GM18907 (cell line): ENCODE results near the gene RFX4.
"Not testable (repeated sequence)": the region's sequence is repeated elsewhere in the genome, so short reads cannot be mapped to it uniquely, and the experiment has no call there.

Experiments used
- ATAC-seq: cut with Tn5 transposase; IDR thresholded peaks from one replicate; pipeline ENCODE4 v1.9.1; 2021; ENCODE audit warnings: mild to moderate bottlenecking, moderate library complexity; ENCODE audit not compliant: unreplicated experiment

The RFX4 gene

DNA sequence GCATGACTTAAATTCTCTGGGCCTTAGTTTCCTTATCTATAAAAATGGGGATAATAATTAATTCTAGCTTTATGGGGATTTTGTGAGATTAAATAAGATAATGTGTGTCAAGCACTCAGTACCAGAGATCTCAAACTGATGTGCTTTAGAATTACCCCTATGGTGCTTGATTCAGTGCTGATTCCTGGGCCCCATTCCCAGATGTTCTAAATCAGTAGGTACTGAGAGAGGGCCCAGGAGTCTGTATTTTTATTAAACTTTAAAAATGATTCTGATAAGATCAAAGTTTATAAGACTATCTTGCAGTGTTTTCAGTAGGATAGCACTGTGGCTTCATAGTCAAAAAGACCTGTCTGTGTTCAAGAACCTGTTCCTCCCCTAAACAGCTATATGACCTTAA is 102.6 kb downstream of the RFX4 start:
- ATAC-seq, result no peak

DNA sequence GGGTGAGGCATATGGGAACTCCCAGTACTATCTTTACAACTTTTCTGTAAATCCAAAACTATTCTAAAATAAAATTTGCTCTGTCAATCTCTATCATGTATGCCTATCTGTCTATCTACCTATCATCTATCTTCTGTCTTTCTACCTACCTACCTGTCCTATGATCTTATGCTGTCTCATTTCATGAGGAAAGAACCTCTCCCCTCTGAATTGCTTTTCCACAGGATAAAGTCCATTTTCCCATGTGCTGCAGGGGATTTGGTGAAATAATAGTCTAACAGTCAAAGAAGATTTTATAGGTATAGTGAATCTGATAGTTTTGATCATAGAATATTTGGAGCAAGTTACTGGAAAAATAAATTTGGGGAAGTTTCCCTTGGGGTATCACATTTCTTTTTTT is 104.9 kb downstream of the RFX4 start:
- ATAC-seq, result no peak

DNA sequence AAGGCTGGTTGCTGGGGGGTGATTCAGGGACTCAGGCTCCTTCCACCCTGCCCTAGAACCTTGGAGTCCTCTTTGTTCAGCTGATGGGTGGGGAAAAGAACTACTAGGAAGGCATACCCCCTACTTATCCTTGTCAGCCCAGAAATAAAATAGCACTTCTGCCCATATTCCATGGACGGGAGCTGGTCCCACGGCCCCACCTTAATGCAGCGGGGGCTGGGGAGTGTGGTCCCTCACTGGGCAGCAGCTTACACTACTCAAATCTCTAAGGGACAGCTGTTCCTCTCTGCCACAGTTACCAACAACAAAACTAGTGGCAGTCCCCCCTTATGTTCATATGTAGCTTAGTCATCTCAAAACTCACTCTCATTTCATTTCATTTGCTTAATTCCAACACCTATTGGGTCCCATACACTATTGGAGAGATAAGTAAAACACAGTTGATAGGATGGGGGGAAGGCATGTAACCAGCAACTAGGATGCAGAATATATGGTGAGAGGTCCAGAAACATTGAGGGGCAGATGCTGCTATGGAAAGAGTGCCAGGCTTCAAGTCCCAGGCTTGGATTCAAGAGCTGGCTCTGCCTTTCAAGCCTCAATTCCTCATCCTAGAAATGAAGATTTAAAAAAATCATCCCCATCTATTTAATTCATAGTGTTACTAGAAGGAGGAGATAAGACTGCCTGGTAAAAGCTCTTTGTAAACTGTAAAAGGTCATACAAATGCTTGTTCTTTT is 107.9 kb downstream of the RFX4 start:
- no peak for ATAC-seq

DNA sequence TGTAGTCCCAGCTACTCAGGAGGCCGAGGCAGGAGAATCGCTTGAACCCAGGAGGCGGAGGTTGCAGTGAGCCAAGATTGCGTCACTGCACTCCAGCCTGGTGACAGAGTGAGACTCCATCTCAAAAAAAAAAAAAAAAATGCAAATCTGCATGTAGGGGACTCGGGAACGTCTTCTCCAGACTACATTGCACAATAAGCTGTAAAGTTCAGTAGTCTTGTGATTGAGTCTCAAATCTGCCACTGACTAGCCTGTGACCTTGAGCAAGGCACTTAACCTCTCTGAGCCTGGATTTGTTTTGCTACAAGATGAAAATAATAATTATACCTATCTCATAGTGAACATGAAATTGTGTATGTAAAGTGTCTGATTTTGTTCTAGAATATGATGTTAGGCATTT is 109.2 kb downstream of the RFX4 start:
- not testable (repeated sequence) for ATAC-seq

DNA sequence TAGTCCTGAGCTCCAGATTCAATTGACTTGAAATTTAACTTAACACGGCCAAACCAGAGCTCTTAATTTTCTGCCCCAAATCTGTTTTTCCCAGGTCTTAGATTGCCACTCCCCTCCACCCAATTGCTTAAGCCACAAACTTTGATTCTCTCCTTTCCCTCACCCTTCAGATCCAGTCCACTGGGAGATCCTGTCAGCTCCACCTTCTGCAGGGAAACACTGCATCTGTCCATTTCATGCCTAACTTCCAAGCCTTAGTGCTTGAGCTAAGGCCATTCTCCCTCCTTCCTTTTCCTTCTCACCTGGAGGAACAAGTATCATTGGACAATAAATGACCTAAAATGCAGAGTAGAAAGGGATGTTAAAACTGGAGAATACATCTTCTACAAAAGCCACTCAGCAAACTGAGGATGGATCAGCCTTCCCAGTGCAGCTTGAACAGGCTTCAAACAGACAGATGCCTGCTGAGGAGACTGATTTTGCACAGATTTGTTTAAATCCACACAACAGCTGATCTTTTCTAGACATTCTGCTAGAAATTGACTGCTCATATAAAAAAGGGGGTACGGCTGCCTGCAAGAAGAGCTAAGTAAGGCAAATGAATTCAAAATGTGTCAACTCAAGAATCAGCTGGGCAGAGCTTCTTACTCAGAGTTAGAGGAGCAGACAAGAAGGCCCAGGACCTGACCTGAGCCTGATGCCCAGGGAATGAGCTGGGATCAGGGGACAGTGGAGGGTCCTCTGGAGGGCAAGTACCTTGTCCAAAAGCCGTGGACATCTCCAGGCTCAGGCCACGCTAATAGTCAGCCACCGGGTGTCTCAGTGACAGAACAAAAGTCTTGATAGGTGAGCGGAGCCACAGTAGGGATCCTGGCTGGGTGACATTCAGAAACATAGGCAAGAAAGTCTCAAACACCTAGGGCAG is 110.4 kb downstream of the RFX4 start:
- ATAC-seq, result no peak

DNA sequence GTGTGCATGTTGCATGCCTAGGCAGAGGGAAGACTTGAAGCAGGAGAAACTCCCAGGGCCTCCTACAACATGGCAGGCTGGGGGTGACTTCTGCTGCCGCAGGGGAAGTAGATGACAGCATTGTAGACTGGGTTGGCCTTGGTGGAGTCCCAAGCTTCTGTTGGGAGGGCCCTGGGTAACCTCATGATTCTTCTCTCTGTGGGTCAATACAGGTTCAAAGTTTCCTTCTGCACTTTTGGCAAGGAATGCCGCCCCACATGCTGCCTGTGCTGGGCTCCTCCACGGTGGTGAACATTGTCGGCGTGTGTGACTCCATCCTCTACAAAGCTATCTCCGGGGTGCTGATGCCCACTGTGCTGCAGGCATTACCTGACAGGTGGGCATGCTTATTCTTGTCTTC is 113.3 kb downstream of the RFX4 start:
- no peak for ATAC-seq

DNA sequence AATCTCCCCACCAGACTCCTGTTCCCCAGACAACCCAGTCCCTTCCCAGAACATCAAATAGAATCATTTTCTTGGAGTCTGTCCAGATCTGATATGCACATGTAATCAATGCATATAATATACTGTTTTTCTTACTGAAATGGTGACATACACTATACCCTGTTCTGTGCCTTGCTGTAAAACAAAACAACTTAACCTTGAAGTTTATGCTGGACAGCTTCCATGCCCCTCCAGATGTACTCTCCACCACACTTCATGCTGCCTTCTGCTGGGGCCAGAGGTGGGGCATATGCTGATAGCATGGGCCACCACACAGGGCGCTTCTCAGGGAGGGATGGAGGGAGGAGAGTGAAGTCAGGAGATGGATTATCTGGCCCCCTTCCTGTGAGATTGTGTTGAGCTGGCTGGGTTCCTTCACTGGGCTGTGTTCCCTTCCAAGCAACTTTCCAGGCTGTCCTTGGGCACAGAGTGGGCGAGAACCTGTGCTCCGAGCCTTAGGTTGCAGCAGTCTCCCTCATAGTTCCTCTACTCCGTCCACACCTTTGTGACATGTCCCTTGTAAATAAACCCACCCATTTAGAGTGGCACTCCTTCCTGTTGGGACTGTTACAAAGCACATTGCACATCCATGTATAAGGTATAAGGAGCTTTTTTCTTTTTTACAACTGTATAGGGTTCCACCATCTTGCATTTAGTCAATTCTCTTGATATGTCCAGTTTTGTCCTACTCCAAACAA is 114.0 kb downstream of the RFX4 start:
- no peak for ATAC-seq

DNA sequence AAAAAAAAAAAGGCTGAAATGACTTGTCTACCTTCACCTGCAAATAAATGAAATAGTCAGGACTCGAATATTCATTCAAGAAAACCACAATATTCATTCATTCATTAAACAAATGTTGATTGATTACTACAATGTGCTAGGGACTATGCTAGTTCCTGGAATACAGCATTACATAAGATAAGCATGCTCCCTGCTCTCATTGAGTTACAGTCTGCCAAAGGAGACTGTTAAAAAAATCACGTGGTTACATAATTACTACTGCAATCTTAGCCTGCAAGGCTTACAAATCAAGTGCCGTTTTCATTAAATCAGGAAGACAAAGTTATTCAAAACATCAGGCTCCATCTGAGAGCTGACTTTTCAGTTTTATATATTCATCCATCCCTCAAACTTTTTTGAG is 121.3 kb downstream of the RFX4 start:
- no peak for ATAC-seq

DNA sequence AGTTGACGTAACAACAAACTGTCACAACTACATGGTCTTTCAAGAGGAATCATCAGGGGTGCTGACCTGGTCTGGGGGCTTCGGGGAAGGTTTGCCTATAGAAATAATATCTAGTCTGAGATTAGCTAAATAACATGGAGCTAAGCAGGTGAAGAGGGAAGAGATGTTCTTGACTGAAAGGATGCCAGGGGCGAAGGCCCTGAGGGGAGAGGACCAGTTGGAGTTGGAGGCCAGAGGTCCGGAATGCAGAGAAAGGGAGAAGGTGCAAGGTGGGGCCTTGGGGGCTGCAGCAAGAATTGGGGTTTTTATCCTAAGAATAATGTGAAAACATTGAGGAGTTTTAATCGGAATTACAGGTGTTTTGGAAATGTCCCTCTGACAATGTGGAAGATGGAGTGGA is 123.2 kb downstream of the RFX4 start:
- no peak for ATAC-seq

DNA sequence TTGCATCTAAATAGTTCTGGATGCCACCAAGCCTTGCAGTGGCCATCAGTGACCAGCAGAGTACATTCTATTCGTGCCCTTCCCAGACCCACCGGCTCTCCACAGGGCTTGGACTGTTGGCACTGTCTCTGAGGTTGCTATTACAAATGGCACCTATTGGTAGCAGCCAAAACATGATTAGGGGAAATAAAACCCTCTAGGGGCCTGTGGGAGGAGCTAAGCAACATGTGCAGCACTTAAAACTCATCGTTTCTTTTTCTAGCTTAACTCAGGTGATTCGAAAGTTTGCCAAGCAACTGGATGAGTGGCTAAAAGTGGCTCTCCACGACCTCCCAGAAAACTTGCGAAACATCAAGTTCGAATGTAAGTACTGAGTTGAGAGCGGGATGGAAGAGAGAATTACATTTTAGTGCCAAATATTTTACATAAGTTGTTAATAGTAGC is 126.3 kb downstream of the RFX4 start:
- ATAC-seq, result no peak

DNA sequence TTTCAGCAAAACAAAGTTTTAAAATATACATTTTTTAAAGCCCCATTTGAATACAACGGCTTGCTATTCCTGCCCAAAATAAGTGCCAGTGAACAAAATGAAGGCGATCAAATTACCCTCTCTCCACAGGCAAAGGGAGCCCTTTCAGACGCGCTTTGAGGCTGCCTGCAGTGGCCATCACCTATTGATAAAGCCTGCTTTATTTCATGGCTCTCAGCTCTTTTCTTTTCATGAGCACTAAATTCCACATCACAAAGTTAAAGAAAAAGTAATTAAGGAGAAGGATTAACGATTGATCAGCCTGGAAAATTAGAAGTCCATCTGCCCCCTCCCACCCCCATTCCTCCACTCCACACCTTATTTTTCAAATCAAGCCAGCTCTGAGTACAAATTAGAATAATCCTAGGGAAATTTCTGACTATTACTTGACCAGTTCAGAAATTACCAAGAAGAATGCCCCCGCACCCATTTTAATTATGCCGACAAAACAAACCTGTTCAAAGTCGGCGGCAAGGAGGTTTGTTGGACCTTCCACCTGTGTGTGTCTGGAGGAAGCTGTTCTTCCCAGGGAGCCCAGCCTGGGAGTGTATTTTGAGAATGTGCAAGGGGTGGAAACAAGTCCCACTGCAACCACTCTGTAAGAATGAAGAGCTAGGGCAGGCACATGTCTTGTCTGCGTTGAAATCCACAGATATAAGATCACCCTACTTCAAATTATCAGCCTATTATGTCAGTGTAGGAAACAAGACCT is 127.5 kb downstream of the RFX4 start:
- ATAC-seq, result no peak

DNA sequence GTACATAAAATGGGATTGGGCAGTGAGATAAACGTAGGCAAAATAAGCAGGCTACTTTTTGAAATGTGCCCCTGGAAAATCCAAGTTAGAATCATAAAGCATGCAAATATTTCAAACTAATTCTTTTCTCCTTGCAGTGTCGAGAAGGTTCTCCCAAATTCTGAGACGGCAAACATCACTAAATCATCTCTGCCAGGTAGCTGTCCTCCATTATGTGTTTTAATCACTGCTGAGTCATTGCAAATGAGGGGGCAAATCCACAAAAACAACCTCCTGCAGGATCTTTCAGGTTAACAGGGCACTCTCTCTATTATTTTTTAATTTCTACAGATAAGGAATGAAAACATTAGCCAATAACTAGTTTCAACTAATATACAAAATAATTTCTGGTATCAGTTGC is 128.5 kb downstream of the RFX4 start:
- ATAC-seq, result no peak

DNA sequence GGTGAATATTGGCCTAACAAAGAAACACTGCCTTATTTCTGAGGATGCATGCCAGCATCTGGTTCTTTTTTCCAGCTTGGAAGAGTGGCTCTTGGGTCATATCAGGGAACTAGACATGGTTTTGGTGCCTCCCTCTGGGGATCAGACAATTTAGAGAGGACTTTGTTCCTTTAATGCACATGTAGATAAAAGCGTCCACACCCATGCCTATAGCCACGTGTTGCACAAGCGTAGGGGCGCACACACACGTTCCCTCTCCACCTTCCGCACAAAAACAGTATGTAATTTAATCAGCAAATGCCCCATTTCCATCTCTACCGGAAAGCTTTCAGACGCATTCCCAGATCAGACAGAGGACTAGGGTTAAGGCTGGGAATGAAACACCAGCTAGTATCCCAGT is 130.0 kb downstream of the RFX4 start:
- ATAC-seq, result no peak

DNA sequence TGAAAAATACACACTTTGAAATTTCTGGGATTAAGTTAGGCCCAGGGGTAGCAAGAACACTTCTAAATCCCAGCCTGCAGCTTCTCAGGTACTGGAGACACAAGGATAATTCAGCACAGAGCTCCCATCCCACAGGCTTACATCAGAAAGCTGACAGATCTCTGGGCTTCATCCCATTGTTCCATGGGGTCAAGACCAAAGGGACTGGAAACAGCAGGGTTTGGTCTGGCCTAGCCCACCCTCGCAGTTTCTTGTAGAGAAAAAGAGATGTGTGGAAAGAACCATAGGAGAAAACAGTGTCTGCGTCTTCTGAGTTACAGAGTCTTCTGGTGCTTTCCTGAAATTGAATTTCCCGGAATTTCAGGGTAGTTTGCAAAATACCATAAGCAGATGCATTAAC is 132.1 kb downstream of the RFX4 start:
- no peak for ATAC-seq

DNA sequence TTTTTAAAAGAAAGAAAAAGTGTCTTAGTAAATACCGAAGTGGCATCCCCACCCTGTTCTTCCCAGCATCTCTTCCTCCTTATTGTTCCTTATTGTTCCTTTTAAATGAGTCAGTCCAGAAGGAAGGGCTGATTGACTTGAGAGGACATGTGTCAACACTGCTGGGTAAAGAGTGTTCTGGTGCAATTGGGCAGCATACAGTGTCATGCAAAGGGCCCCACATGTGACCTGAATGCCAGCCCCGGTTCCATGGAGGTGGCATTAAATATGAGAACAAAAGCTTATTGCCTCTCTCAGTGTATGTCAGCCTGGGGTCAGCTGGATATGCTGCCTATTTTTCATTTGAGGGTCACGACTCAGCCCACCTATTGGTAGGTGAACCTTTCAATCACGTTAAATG is 132.8 kb downstream of the RFX4 start:
- ATAC-seq, result no peak

DNA sequence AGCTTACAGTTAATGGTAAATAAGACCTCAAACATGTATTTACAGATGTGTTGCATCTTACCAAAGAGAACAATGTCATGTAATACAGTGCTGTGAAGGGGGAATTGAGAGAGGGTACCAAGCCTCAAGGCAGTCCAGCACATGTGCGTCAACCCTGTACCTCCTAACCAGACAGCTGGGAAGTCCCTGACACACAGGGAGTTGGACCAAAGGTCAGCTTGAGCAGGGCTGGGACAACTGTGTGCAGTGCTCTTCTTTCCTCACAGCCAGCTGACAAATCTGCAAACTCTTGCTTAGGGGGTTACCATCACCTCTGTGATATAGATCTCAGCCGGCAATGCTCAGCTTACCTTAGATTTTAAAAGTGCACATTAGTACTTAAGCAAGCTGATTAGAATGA is 134.9 kb downstream of the RFX4 start:
- ATAC-seq, result no peak

DNA sequence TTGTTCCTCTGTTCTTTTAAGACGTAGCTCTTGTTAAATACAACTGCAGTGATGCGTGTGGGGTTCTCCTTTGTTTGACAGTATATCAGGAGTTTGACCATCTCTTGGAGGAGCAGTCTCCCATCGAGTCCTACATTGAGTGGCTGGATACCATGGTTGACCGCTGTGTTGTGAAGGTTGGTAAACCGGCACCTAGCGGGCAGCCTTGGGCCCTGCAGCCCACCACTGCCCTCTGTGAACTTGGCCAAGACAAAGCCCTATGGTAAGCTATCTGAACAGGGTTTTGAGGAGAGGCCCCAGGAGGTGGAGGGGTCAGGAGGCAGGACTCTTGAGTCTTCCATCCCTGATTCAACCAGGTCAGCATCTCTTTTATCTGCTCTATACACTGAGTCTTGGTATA is 137.1 kb downstream of the RFX4 start:
- ATAC-seq, result no peak

DNA sequence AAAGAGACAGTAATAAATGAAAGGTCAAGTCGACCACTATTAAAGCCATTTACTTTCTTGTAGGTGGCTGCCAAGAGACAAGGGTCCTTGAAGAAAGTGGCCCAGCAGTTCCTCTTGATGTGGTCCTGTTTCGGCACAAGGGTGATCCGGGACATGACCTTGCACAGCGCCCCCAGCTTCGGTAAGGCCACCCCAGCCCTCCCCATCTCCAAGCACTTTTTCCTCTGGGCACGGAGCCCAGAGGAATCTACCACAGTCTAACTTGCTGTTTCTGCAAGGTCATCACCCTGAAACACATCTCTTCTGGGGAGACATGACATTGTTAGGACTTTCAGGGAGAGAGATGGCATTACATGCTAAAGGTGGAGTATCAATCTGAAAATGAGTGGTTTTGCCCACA is 137.9 kb downstream of the RFX4 start:
- ATAC-seq, result no peak

DNA sequence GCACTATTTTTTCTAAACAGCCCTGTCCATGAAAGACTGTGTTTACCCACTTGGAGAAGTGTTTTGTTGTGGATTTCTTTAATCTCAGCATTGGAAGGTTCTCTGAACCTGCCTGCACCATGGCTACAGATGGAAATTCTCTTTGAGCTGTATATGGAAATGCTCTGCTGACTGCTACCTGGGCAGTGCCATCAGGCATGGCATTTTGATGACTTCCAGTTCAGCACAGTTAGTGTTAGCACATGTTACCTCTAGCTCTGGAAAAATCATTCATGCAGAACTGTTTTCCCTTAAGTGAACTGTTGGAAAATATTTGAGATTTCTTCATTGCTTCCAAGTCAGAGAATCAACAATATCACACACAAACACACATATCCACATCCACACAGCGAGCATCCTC is 139.1 kb downstream of the RFX4 start:
- ATAC-seq, result no peak

DNA sequence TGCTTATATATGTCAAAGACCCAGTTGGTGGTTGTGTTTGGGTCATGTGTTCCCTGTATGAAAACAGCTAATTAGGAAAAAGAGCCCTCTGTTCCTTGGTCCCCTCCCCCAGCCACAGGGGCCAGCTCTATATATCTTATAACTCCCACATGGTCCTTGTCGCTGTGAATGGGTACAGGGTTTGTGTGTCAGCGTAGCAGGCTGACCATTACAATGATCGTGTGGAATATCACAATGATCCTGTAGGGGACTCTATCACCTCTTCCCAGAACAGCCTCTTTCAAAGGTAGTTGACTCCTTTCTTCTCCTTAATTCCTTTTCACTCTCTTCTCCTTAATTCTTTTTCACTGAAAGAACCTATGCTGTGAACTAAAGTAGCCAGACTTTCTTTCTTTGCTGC is 140.0 kb downstream of the RFX4 start:
- ATAC-seq, result no peak

DNA sequence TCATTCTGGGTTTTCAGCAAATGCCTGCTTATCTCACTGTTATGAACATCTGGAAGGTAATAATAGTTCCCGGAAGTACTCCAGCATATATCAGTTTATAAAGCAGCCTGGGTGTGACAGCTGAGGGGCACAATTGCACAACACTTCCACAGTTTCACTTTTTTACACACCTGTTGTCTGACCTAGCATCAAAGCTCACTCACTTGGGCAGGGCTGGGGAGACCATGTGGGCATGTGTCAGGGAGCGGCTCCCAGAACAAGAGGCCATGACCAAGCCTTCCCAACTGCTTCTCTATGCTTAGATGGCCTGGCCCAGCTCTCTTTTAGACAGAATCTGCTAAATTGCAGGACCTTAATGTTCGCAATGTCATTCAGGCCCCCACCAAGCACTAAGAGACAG is 140.6 kb downstream of the RFX4 start:
- no peak for ATAC-seq
